B cell (primary cell): ENCODE results near the gene RNF187. TPM values are rescaled to one million over a fixed set of nuclear protein-coding genes. Genes with fewer than 3 reads are reported as not detected.

Experiments used
- ATAC-seq: fragments of 200-7000 bp; cut with Tn5 transposase; one replicate; pipeline ENCODE4 v1.10.0; 2021; ENCODE audit warnings: low read depth, mild to moderate bottlenecking, moderate number of reproducible peaks, moderate library complexity
- CTCF ChIA-PET: fragments of 350-600 bp; sonication (Branson Sonifier 250); formaldehyde crosslinking; loops from one replicate; lab custom pipeline; 2021; ENCODE audit warnings: antibody characterized with exemption, inconsistent platforms; lab: Charles Lee
- POLR2A ChIA-PET: fragments of 350-600 bp; sonication (Branson Sonifier 250); formaldehyde crosslinking; loops from one replicate; lab custom pipeline; 2021; ENCODE audit warnings: antibody characterized with exemption; lab: Charles Lee
- DNase-seq: peaks from one replicate; pipeline ENCODE4 v3.0.0; 2013
- H2AFZ ChIP-seq: 2 replicates; pipeline ENCODE4 v1.6.1; 2012; ENCODE audit warnings: mild to moderate bottlenecking, low read depth, low read length; ENCODE audit not compliant: insufficient read depth, poor library complexity, severe bottlenecking
- H3K27ac ChIP-seq, 2 donors: 1 replicate in 1 of 2; 2 replicates in 1 of 2; pipeline ENCODE4 v1.5.1; 2012 to 2013; ENCODE audit warnings: low read length in 2 of 2, mild to moderate bottlenecking in 2 of 2, moderate library complexity in 1 of 2
- H3K27me3 ChIP-seq, 4 experiments: fragments of 200-600 bp in 1 of 4; sonication (generic) in 1 of 4; replicated peaks in 1 of 4; 1 replicate in 2 of 4; 2 replicates in 2 of 4; pipeline versions ENCODE4 v1.6.1 to v1.7.0; 2013 to 2016; ENCODE audit warnings: low read length in 3 of 4, mild to moderate bottlenecking in 2 of 4, mixed read lengths in 1 of 4, moderate library complexity in 1 of 4; ENCODE audit not compliant: insufficient read depth in 4 of 4, control insufficient read depth in 3 of 4; ENCODE audit errors: control extremely low read depth in 1 of 4
- H3K36me3 ChIP-seq, 2 experiments: replicated peaks in 1 of 2; 1 replicate in 1 of 2; 2 replicates in 1 of 2; pipeline versions ENCODE4 v1.6.1 to v1.7.1; 2013; ENCODE audit warnings: low read length in 1 of 2; ENCODE audit not compliant: insufficient read depth in 2 of 2, control insufficient read depth in 1 of 2; ENCODE audit errors: control extremely low read depth in 1 of 2, extremely low read depth in 1 of 2
- H3K4me1 ChIP-seq, 2 donors: fragments of 200-600 bp in 1 of 2; sonication (generic) in 1 of 2; 1 replicate in 1 of 2; 2 replicates in 1 of 2; pipeline versions ENCODE4 v1.5.1 to v1.6.1; 2013 to 2017; ENCODE audit warnings: low read length in 2 of 2; ENCODE audit not compliant: control insufficient read depth in 2 of 2, insufficient read depth in 2 of 2
- H3K4me2 ChIP-seq: replicated peaks from 2 replicates; pipeline ENCODE3; 2012; ENCODE audit warnings: mild to moderate bottlenecking, low read depth, low read length; ENCODE audit not compliant: poor library complexity, severe bottlenecking
- H3K4me3 ChIP-seq, 5 experiments: fragments of 200-600 bp in 1 of 5; sonication (generic) in 1 of 5; 1 replicate in 3 of 5; 2 replicates in 2 of 5; pipeline versions ENCODE4 v1.5.1 to v1.7.0; 2011 to 2016; ENCODE audit warnings: low read length in 4 of 5, mild to moderate bottlenecking in 4 of 5, low read depth in 2 of 5, control low read depth in 1 of 5, moderate library complexity in 1 of 5; ENCODE audit not compliant: insufficient read depth in 1 of 5; ENCODE audit errors: control extremely low read depth in 1 of 5, extremely low read depth in 1 of 5
- H3K79me2 ChIP-seq: fragments of 200-600 bp; sonication (generic); one replicate; pipeline ENCODE4 v1.6.0; 2016; ENCODE audit warnings: low read length; ENCODE audit not compliant: control insufficient read depth, insufficient read depth
- H3K9ac ChIP-seq: fragments of 200-600 bp; sonication (generic); 2 replicates; pipeline ENCODE4 v1.6.1; 2017; ENCODE audit warnings: mild to moderate bottlenecking, low read length, moderate library complexity
- H3K9me3 ChIP-seq, 3 donors: one replicate each; pipeline versions ENCODE4 v1.6.1 to v1.7.1; 2013; ENCODE audit warnings: low read length in 2 of 3; ENCODE audit not compliant: control insufficient read depth in 2 of 3, insufficient read depth in 1 of 3; ENCODE audit errors: control extremely low read depth in 1 of 3
- H4K20me1 ChIP-seq: 2 replicates; pipeline ENCODE4 v1.6.0; 2012; ENCODE audit warnings: mild to moderate bottlenecking, low read length; ENCODE audit not compliant: insufficient read depth, control insufficient read depth, poor library complexity, severe bottlenecking
- H3K27ac Mint-ChIP-seq: one replicate; pipeline ENCODE4 v1.8.0; 2021; ENCODE audit warnings: mixed read lengths
- H3K27me3 Mint-ChIP-seq: one replicate; pipeline ENCODE4 v1.8.0; 2021; ENCODE audit warnings: mixed read lengths
- H3K4me1 Mint-ChIP-seq: one replicate; pipeline ENCODE4 v1.8.0; 2021; ENCODE audit warnings: mixed read lengths
- H3K4me3 Mint-ChIP-seq: one replicate; pipeline ENCODE4 v1.8.0; 2021; ENCODE audit warnings: mixed read lengths
- H3K9me3 Mint-ChIP-seq: one replicate; pipeline ENCODE4 v1.8.0; 2022; ENCODE audit warnings: mixed read lengths; ENCODE audit not compliant: insufficient read depth
- CTCF ChIP-seq: fragments of 200-600 bp; IDR thresholded peaks from one replicate; pipeline ENCODE4 v1.8.0; 2022; ENCODE audit warnings: antibody characterized with exemption, mild to moderate bottlenecking
- EZH2 ChIP-seq: IDR thresholded peaks from 2 replicates; pipeline ENCODE4 v1.6.1; 2012; ENCODE audit warnings: borderline replicate concordance, low read depth, mild to moderate bottlenecking, moderate library complexity, low read length; ENCODE audit not compliant: insufficient read depth, poor library complexity, severe bottlenecking
- WGBS: methylation state at CpG from one replicate; pipeline ENCODE4 v1.1.5; 2013; ENCODE audit warnings: missing lambda C conversion rate; ENCODE audit not compliant: insufficient coverage; 5-methylcytosine and 5-hydroxymethylcytosine counted together
- intact Hi-C: fragments of 100-400 bp; cut with micrococcal nuclease; formaldehyde crosslinking; loops from one replicate; pipeline ENCODE4 v1.10.0; 2022
- polyA plus RNA-seq: library from polyadenylated mRNA; depleted of rRNA; stranded (reverse); fragments of >200 nt; gene quantifications from 2 replicates; pipeline ENCODE4 v1.2.3, GENCODE V29; 2012
- total RNA-seq, 2 donors: library from RNA; stranded (reverse); fragments of 120-200 nt in 1 of 2; gene quantifications; 1 replicate in 1 of 2; 2 replicates in 1 of 2; pipeline versions ENCODE4 v1.2.3 to v1.2.4, GENCODE V29; 2013 to 2022

The RNF187 gene
- total and polyA plus RNA-seq, 2 donors (not counting 1 experiment from before 2014, with no cell fraction given), result 25.5 to 67.3 TPM

GRCh38 chr1:228457396-228458176 is 29.6 kb upstream of the RNF187 start:
- DNase-seq, result peak; percentile 90
- intact Hi-C loops, result loop anchor here (1.0 kb wide), 3 partner anchors 29 to 51 kb away; partner anchors contain the start of gene TRIM11
- POLR2A ChIA-PET, result interaction anchor here (0.8 to 2.2 kb wide), 5 partner anchors 8 to 292 kb away, joined by 3 to 14 read pairs (median 4); partner anchors contain the start of genes IBA57, RNF187 and TRIM11
- Mint-ChIP-seq H3K27me3 (peaks cover 37% of the 10 kb centered on the region), H3K9me3 (no peaks in the 10 kb centered on the region), H3K27ac (peak overlapping the region; percentile 98), H3K4me3 (peak overlapping the region; percentile 92), H3K4me1 (peaks cover 27% of the 10 kb centered on the region)
- no peak for TF ChIP-seq CTCF
- TF ChIP-seq EZH2, result no peak
- Histone ChIP-seq H3K9ac (peak overlapping the region; percentile 62), H3K4me1 (peaks cover 24 to 30% of the 10 kb centered on the region in 2 donors), H4K20me1 (no peaks in the 10 kb centered on the region), H3K27me3 (peaks cover 0 to 44% (median 17%) of the 10 kb centered on the region in 4 experiments), H3K79me2 (no peaks in the 10 kb centered on the region), H3K4me3 (peak overlapping the region in 4 of 5 experiments; percentile 44 to 58 (median 48)), H2AFZ (peak overlapping the region; percentile 61), H3K27ac (peak overlapping the region; percentile 72 to 79), H3K36me3 (no peaks in the 10 kb centered on the region), H3K4me2 (peak overlapping the region; percentile 71), H3K9me3 (peaks cover 0 to 7% (median 0%) of the 10 kb centered on the region in 3 donors)
- CTCF ChIA-PET, result interaction anchor here (1.5 to 1.9 kb wide), 2 partner anchors 29 kb away, joined by 7 to 8 read pairs; partner anchors contain the start of gene RNF187
- peak; percentile 88 for ATAC-seq
- WGBS, result 1% methylated on average over 73 of the region's 74 CpGs
